ENCODE measurements around the gene NOS2.

Gene NOS2

DNA sequence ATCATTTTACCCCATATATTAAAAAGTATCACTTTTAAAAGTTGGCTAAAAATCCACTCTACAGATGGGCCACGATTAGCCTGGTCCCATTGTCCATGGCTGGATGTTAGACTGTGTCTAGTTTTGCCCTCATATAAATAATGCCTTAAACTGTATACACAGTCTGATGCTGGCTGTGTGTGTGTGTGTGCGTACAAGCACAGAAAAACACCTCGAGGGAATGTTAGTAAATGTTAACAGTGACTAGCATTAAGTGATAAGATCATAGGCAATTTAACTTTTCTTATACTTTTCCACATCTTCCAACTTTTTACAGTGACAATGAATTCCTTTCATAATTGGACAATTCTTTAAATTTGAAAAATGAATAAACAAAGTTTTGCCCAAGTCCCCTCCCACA lies 8.2 kb downstream of the NOS2 start:
- no peaks in the 10 kb centered on the region for H3K9me3 ChIP-seq (ENCODE audit: control insufficient read depth, insufficient read depth, low read length)
- H3F3A ChIP-seq (ENCODE audit: control insufficient read depth, insufficient read depth): no peaks in the 10 kb centered on the region
- TF ChIP-seq, protein P1, sequence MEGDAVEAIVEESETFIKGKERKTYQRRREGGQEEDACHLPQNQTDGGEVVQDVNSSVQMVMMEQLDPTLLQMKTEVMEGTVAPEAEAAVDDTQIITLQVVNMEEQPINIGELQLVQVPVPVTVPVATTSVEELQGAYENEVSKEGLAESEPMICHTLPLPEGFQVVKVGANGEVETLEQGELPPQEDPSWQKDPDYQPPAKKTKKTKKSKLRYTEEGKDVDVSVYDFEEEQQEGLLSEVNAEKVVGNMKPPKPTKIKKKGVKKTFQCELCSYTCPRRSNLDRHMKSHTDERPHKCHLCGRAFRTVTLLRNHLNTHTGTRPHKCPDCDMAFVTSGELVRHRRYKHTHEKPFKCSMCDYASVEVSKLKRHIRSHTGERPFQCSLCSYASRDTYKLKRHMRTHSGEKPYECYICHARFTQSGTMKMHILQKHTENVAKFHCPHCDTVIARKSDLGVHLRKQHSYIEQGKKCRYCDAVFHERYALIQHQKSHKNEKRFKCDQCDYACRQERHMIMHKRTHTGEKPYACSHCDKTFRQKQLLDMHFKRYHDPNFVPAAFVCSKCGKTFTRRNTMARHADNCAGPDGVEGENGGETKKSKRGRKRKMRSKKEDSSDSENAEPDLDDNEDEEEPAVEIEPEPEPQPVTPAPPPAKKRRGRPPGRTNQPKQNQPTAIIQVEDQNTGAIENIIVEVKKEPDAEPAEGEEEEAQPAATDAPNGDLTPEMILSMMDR (IDR thresholded peaks at IDR 0.05; ENCODE audit: low read depth, low read length, poor library complexity, severe bottlenecking): no peak
- no peak for TF ChIP-seq EZH2phosphoT487 (IDR thresholded peaks at IDR 0.05; ENCODE audit: borderline replicate concordance, low read length)
- H4K20me1 ChIP-seq (ENCODE audit: control insufficient read depth, insufficient read depth, low read depth, low read length): no peaks in the 10 kb centered on the region
- H3K36me3 ChIP-seq (ENCODE audit: control insufficient read depth, low read length): no peaks in the 10 kb centered on the region
- no peak overlapping the region for H3K27ac ChIP-seq (ENCODE audit: low read depth, low read length)
- H3K4me3 ChIP-seq (ENCODE audit: low read length): no peak overlapping the region
- no peaks in the 10 kb centered on the region for H3K9me2 ChIP-seq (replicated peaks; ENCODE audit: control insufficient read depth, low read length)
- no peaks in the 10 kb centered on the region for H3K4me1 ChIP-seq (ENCODE audit: control insufficient read depth, low read length)
- H3K4me2 ChIP-seq (ENCODE audit: low read length): no peak overlapping the region
- no peaks in the 10 kb centered on the region for H3K79me2 ChIP-seq (ENCODE audit: control insufficient read depth, low read length)
- H3K27me3 ChIP-seq (ENCODE audit: control insufficient read depth, low read length): peaks cover 3% of the 10 kb centered on the region; the same call in 1 of the 2 replicates

DNA sequence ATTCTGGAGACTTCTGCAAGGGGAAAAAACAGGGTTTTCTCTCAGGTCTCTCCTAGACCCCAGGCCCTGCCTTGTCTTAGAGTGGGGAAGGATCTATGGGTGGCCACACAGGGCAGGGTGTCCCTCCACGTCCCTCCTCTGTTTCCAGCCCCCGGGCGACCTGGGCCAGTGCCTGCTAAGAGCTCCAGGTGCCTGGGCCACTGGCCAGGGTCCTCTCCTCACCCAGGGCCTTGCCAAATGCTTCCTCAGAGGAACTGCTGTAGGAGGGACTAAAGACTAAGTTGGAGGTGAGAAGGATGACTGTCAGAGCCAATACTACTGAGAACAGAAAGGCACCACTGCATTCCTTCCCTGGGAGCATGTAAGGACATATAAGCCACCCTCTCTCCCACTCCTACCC lies 11.4 kb downstream of the NOS2 start:
- H3K79me2 ChIP-seq (ENCODE audit: control insufficient read depth, low read length): no peaks in the 10 kb centered on the region
- H3K36me3 ChIP-seq (ENCODE audit: control insufficient read depth, low read length): no peaks in the 10 kb centered on the region
- H3K27me3 ChIP-seq (ENCODE audit: control insufficient read depth, low read length): 0 out of 2 replicates have a peak, but pooled peaks cover 3% of the 10 kb centered on the region
- H3K9me2 ChIP-seq (replicated peaks; ENCODE audit: control insufficient read depth, low read length): no peaks in the 10 kb centered on the region
- no peaks in the 10 kb centered on the region for H3K4me1 ChIP-seq (ENCODE audit: control insufficient read depth, low read length)
- H4K20me1 ChIP-seq (ENCODE audit: control insufficient read depth, insufficient read depth, low read depth, low read length): no peaks in the 10 kb centered on the region
- H3K4me3 ChIP-seq (ENCODE audit: low read length): no peak overlapping the region
- TF ChIP-seq, protein P1 (IDR thresholded peaks at IDR 0.05; ENCODE audit: low read depth, low read length, poor library complexity, severe bottlenecking): no peak
- TF ChIP-seq EZH2phosphoT487 (IDR thresholded peaks at IDR 0.05; ENCODE audit: borderline replicate concordance, low read length): no peak
- H3K27ac ChIP-seq (ENCODE audit: low read depth, low read length): no peak overlapping the region
- H3K9me3 ChIP-seq (ENCODE audit: control insufficient read depth, insufficient read depth, low read length): no peaks in the 10 kb centered on the region
- H3F3A ChIP-seq (ENCODE audit: control insufficient read depth, insufficient read depth): no peaks in the 10 kb centered on the region
- no peak overlapping the region for H3K4me2 ChIP-seq (ENCODE audit: low read length)

DNA sequence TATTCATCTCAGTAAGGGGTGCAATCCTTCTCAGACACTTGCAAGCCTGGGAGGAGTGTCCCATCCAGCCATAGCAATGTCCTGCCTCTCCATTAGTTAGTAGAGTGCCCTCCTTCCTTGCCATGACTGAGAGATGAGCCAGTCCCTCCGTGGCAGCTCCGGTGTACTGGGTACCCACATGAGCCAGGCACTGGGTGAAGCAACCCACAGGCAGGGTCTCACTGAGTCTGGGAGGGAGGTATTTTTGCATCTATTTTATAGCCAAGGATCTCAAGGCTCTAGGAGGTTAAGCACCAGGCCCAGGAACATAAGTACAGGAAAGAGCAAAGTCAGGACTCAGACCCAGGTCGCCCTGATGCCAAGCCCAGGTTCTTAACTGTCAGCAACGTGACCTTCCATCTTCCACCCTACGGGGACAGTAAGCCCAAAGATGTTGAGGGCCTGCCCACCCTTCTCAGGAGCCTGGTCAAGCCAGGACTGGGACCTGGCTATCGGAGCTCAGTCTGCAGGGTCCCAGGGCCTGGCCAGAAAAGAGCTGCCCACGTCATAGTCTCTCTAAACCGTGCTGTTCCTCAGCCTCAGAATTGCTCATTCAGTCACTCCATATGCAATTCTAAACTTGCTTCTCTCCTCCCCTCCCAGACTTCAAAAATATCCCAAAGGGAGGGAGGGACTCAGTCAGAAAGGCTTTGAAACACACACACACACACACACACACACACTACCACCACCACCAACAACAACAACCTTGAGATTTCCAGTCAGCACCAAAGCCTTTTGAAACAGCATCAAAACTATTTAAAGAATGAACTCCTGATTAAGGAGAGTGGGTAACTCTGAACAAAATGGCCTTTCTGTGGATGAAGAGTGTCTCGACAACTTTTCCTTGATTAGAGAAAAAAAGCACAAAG lies 16.6 kb downstream of the NOS2 start:
- Histone ChIP-seq H3K9me2 (replicated peaks; ENCODE audit: control insufficient read depth, low read length) (no peaks in the 10 kb centered on the region), H3K36me3 (ENCODE audit: control insufficient read depth, low read length) (no peaks in the 10 kb centered on the region), H3K4me2 (ENCODE audit: low read length) (no peak overlapping the region), H4K20me1 (ENCODE audit: control insufficient read depth, insufficient read depth, low read depth, low read length) (no peaks in the 10 kb centered on the region), H3K27ac (ENCODE audit: low read depth, low read length) (no peak overlapping the region), H3F3A (ENCODE audit: control insufficient read depth, insufficient read depth) (no peaks in the 10 kb centered on the region), H3K4me1 (ENCODE audit: control insufficient read depth, low read length) (no peaks in the 10 kb centered on the region), H3K27me3 (ENCODE audit: control insufficient read depth, low read length) (0 out of 2 replicates have a peak, but pooled peaks cover 3% of the 10 kb centered on the region), H3K9me3 (ENCODE audit: control insufficient read depth, insufficient read depth, low read length) (no peaks in the 10 kb centered on the region), H3K4me3 (ENCODE audit: low read length) (no peak overlapping the region), H3K79me2 (ENCODE audit: control insufficient read depth, low read length) (no peaks in the 10 kb centered on the region)
- TF ChIP-seq, protein P1 (IDR thresholded peaks at IDR 0.05; ENCODE audit: low read depth, low read length, poor library complexity, severe bottlenecking): no peak
- no peak for TF ChIP-seq EZH2phosphoT487 (IDR thresholded peaks at IDR 0.05; ENCODE audit: borderline replicate concordance, low read length)
